H7 (cell line): ENCODE results near the gene PA2G4. TPM values are rescaled to one million over a fixed set of nuclear protein-coding genes. Genes with fewer than 3 reads are reported as not detected.

Experiments
- DNase-seq: peaks from one replicate; pipeline ENCODE4 v3.0.0; 2012
- H3K27me3 ChIP-seq: 2 replicates; pipeline ENCODE4 v1.6.0; 2011; ENCODE audit warnings: mild to moderate bottlenecking, low read length; ENCODE audit not compliant: control insufficient read depth, insufficient read depth
- H3K36me3 ChIP-seq: replicated peaks from 2 replicates; pipeline ENCODE4 v1.5.1; 2011; ENCODE audit warnings: low read length; ENCODE audit not compliant: control insufficient read depth, insufficient read depth
- H3K4me3 ChIP-seq: 2 replicates; pipeline ENCODE4 v1.5.1; 2011; ENCODE audit warnings: low read depth, mild to moderate bottlenecking, control low read depth, low read length, moderate library complexity; ENCODE audit not compliant: insufficient read depth
- total RNA-seq: library from RNA; depleted of rRNA; stranded (reverse); fragments of >200 nt; shearing (Covaris generic); gene quantifications from 2 replicates; pipeline ENCODE4 v1.2.3, GENCODE V29; 2014

Gene PA2G4
- total RNA-seq, 1 experiment from 2014 or later, result 282 TPM

GRCh38 chr12:56127485-56127887 lies 23.1 kb downstream of the PA2G4 start:
- Histone ChIP-seq H3K36me3 (peaks cover 19% of the 10 kb centered on the region), H3K27me3 (no peaks in the 10 kb centered on the region), H3K4me3 (peak overlapping the region; percentile 25)
- peak; percentile 16 for DNase-seq

GRCh38 chr12:56127888-56128669 lies 23.7 kb downstream of the PA2G4 start, which contains the start of gene ESYT1:
Gene ESYT1, plus strand, starts transcription at chr12:56128267. Its CDS starts 53 bp downstream, at chr12:56128320.
- H3K36me3 ChIP-seq, result peaks cover 20% of the 10 kb centered on the region
- peak; percentile 97 for DNase-seq
- peak within 1 kb of the TSS; percentile 88 for H3K4me3 ChIP-seq
- H3K27me3 ChIP-seq, result no peaks in the 10 kb centered on the region

GRCh38 chr12:56128670-56129205 lies 24.4 kb downstream of the PA2G4 start:
- Histone ChIP-seq H3K36me3 (peaks cover 27% of the 10 kb centered on the region), H3K27me3 (no peaks in the 10 kb centered on the region), H3K4me3 (peak overlapping the region; percentile 88)
- peak; percentile 65 for DNase-seq

- peak; percentile 86 for DNase-seq
- peaks cover 33% of the 10 kb centered on the region for H3K36me3 ChIP-seq
- no peaks in the 10 kb centered on the region for H3K27me3 ChIP-seq
- peak overlapping the region; percentile 88 for H3K4me3 ChIP-seq
Observed at GRCh38 chr12:56129206-56129941, 25.0 kb downstream of the PA2G4 start.

GRCh38 chr12:56129942-56130495 lies 25.7 kb downstream of the PA2G4 start:
- Histone ChIP-seq H3K4me3 (no peak overlapping the region), H3K27me3 (no peaks in the 10 kb centered on the region), H3K36me3 (peaks cover 34% of the 10 kb centered on the region)
- peak; percentile 15 for DNase-seq

- H3K4me3 ChIP-seq, result no peak overlapping the region
- no peaks in the 10 kb centered on the region for H3K27me3 ChIP-seq
- peaks cover 34% of the 10 kb centered on the region for H3K36me3 ChIP-seq
- no peak for DNase-seq
Observed at GRCh38 chr12:56130876-56131275, 26.5 kb downstream of the PA2G4 start.

GRCh38 chr12:56134897-56135296 lies 30.5 kb downstream of the PA2G4 start:
- H3K36me3 ChIP-seq, result peaks cover 54% of the 10 kb centered on the region
- no peak for DNase-seq
- H3K27me3 ChIP-seq, result no peaks in the 10 kb centered on the region
- no peak overlapping the region for H3K4me3 ChIP-seq

GRCh38 chr12:56137853-56138571 lies 33.7 kb downstream of the PA2G4 start:
- Histone ChIP-seq H3K36me3 (peaks cover 45% of the 10 kb centered on the region), H3K4me3 (no peak overlapping the region), H3K27me3 (no peaks in the 10 kb centered on the region)
- DNase-seq, result no peak

GRCh38 chr12:56141946-56142784 lies 37.8 kb downstream of the PA2G4 start:
- peaks cover 44% of the 10 kb centered on the region for H3K36me3 ChIP-seq
- no peaks in the 10 kb centered on the region for H3K27me3 ChIP-seq
- no peak for DNase-seq
- H3K4me3 ChIP-seq, result no peak overlapping the region

- H3K4me3 ChIP-seq, result no peak overlapping the region
- no peak for DNase-seq
- H3K36me3 ChIP-seq, result peaks cover 36% of the 10 kb centered on the region
- no peaks in the 10 kb centered on the region for H3K27me3 ChIP-seq
Observed at GRCh38 chr12:56143217-56143616, 38.9 kb downstream of the PA2G4 start.

GRCh38 chr12:56143870-56144269 lies 39.5 kb downstream of the PA2G4 start:
- H3K27me3 ChIP-seq, result no peaks in the 10 kb centered on the region
- no peak overlapping the region for H3K4me3 ChIP-seq
- DNase-seq, result no peak
- H3K36me3 ChIP-seq, result peaks cover 29% of the 10 kb centered on the region

GRCh38 chr12:56145217-56145616 lies 40.9 kb downstream of the PA2G4 start:
- Histone ChIP-seq H3K27me3 (no peaks in the 10 kb centered on the region), H3K36me3 (peaks cover 26% of the 10 kb centered on the region), H3K4me3 (no peak overlapping the region)
- no peak for DNase-seq
